NT2/D1 (cell line): ENCODE results near the gene MAZ.

Experiments used
- SUZ12 ChIP-seq: IDR thresholded peaks from 2 replicates; pipeline ENCODE4 v1.6.1; 2011; ENCODE audit not compliant: insufficient read length, insufficient read depth; ENCODE audit errors: extremely low read depth
- YY1 ChIP-seq: IDR thresholded peaks from 2 replicates; pipeline ENCODE4 v1.6.1; 2011; ENCODE audit not compliant: insufficient read length, insufficient read depth

- TF ChIP-seq SUZ12 (no peak), YY1 (no peak)
Measured at GRCh38 chr16:29840240-29840639, 33.9 kb downstream of the MAZ start.
